Measurements from ENCODE around the gene SGCE.

DNA sequence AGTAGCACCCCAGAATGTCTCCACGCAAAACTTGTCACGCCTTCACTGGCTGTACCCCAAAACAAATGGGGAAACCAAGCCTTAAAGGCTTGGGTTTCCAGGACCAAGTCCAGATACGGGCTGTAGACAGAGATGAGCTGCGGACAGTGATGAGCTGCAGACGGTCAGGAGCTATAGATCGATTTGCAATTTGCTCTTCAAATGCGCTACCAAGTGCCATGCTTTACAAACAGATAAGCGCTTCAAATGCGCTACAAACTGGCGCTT is 658 bp upstream of the SGCE start:
- TF ChIP-seq POLR2AphosphoS5 (IDR thresholded peaks at IDR 0.05) (no peak), POLR2A (IDR thresholded peaks at IDR 0.05) (no peak)
- TF ChIP-seq, protein P1, sequence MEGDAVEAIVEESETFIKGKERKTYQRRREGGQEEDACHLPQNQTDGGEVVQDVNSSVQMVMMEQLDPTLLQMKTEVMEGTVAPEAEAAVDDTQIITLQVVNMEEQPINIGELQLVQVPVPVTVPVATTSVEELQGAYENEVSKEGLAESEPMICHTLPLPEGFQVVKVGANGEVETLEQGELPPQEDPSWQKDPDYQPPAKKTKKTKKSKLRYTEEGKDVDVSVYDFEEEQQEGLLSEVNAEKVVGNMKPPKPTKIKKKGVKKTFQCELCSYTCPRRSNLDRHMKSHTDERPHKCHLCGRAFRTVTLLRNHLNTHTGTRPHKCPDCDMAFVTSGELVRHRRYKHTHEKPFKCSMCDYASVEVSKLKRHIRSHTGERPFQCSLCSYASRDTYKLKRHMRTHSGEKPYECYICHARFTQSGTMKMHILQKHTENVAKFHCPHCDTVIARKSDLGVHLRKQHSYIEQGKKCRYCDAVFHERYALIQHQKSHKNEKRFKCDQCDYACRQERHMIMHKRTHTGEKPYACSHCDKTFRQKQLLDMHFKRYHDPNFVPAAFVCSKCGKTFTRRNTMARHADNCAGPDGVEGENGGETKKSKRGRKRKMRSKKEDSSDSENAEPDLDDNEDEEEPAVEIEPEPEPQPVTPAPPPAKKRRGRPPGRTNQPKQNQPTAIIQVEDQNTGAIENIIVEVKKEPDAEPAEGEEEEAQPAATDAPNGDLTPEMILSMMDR (IDR thresholded peaks at IDR 0.05 in 8 of 11, conservative IDR thresholded peaks at IDR 0.05 in 3 of 11), result no peak
